Stomach smooth muscle (tissue), 2 donors: Measurements from ENCODE around the gene WNT5B.

Experiments used
- H3K27ac ChIP-seq: one replicate; pipeline ENCODE4 v1.7.0; 2013; ENCODE audit warnings: mild to moderate bottlenecking, low read length, inconsistent platforms
- H3K27me3 ChIP-seq, 2 donors: one replicate each; pipeline ENCODE4 v1.7.0; 2013; ENCODE audit warnings: low read length in 2 of 2; ENCODE audit not compliant: insufficient read depth in 2 of 2, control insufficient read depth in 1 of 2
- H3K36me3 ChIP-seq, 2 donors: one replicate each; pipeline ENCODE4 v1.7.0; 2013; ENCODE audit warnings: low read length in 2 of 2; ENCODE audit not compliant: control insufficient read depth in 2 of 2, insufficient read depth in 2 of 2
- H3K4me1 ChIP-seq: one replicate; pipeline ENCODE4 v1.7.0; 2013; ENCODE audit warnings: low read length; ENCODE audit not compliant: control insufficient read depth, insufficient read depth
- H3K4me3 ChIP-seq, 2 donors: one replicate each; pipeline ENCODE4 v1.7.0; 2013; ENCODE audit warnings: low read length in 2 of 2
- H3K9ac ChIP-seq, 2 donors: one replicate each; pipeline ENCODE4 v1.7.0; 2013; ENCODE audit warnings: low read length in 2 of 2, mild to moderate bottlenecking in 1 of 2
- H3K9me3 ChIP-seq, 2 donors: one replicate each; pipeline ENCODE4 v1.7.0; 2013; ENCODE audit warnings: low read length in 2 of 2; ENCODE audit not compliant: control insufficient read depth in 2 of 2
- donor health status: healthy.
- donor health status: Pancreatic carcinoma.

Gene WNT5B

DNA sequence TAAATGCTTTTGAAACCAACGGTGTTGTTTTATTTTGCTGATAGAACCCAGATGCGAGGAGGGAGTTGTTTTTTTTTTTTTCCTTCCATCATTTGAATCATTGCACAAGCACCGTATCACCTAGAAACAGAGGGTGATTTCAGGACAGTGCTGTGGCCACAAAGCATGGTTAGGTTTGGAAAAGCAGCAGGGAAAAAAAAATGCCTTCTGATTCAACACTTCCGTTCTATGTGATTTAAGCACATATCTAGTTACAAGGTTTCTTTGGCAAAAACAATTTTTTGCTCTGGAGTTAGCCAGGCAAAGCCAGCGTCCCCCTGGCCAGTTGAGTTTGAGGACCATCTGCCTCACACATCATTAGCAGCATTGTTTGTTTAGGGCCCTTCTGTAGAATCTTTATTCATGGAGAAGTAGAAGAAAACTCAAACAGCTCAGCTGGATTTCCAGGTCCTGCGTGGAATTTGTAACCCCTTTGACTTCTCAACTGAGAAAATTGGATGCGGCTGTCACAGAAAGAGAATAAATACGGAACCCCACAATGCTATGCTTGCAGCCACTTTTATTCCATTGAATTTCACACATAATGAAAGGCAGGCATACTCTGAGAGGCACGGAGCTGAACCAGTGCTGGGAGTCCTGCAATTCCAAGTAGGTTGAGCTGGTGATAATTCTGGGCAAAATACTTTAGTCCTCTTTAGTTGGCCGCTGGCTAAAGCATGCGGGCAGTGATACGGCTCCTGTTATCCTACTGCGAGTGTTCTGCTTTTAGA, 17.0 kb upstream of the WNT5B start:
- H3K9ac ChIP-seq, result no peak overlapping the region
- no peak overlapping the region for H3K27ac ChIP-seq
- H3K9me3 ChIP-seq, result no peaks in the 10 kb centered on the region
- H3K36me3 ChIP-seq, result no peaks in the 10 kb centered on the region
- H3K4me3 ChIP-seq, result no peak overlapping the region
- H3K4me1 ChIP-seq, result peaks cover 5% of the 10 kb centered on the region
- no peaks in the 10 kb centered on the region for H3K27me3 ChIP-seq

DNA sequence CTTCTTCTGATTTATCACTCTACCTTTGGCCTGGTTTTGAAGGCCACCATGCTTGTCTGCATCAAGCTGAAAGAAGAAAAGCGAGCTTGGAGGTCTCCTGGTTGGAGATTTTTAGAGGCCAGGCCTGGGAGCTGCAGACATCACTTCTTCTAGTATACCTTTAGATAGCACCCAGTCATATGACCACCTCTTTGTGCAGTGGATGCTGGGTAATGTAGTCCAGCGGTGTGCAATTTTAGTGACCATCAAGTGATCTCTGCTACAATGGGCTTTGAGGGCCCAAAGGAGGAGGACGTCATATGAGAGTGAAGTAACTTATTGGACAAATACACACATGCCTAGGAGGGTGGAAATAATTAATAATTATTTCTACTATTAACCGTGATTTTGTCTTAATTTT, 15.2 kb upstream of the WNT5B start:
- no peaks in the 10 kb centered on the region for H3K9me3 ChIP-seq
- peaks cover 4% of the 10 kb centered on the region for H3K4me1 ChIP-seq
- no peak overlapping the region for H3K9ac ChIP-seq
- H3K27ac ChIP-seq, result no peak overlapping the region
- H3K4me3 ChIP-seq, result no peak overlapping the region
- H3K27me3 ChIP-seq, result no peaks in the 10 kb centered on the region
- no peaks in the 10 kb centered on the region for H3K36me3 ChIP-seq

DNA sequence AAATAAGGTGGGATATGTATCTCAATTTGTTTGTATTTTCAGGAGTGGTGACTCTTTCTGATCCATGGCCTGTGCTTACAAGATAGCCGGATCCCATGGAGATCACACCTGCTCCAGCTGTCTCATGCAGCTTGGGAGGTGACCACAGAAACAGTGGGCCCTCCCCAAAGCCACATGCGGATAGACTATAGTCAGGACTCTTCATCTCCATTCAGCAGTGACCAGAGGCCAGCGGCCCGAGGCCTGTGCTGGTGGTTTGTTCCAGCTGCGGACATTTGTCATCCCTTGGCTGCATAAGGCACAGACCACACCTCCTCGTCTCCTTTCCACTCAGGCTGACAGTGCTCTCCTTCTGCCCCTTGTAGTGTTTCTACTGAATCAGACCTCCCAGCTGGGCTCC, 14.7 kb upstream of the WNT5B start:
- H3K4me1 ChIP-seq, result peaks cover 4% of the 10 kb centered on the region
- H3K36me3 ChIP-seq, result no peaks in the 10 kb centered on the region
- no peaks in the 10 kb centered on the region for H3K27me3 ChIP-seq
- H3K4me3 ChIP-seq, result no peak overlapping the region
- no peak overlapping the region for H3K9ac ChIP-seq
- H3K9me3 ChIP-seq, result no peaks in the 10 kb centered on the region
- H3K27ac ChIP-seq, result no peak overlapping the region

DNA sequence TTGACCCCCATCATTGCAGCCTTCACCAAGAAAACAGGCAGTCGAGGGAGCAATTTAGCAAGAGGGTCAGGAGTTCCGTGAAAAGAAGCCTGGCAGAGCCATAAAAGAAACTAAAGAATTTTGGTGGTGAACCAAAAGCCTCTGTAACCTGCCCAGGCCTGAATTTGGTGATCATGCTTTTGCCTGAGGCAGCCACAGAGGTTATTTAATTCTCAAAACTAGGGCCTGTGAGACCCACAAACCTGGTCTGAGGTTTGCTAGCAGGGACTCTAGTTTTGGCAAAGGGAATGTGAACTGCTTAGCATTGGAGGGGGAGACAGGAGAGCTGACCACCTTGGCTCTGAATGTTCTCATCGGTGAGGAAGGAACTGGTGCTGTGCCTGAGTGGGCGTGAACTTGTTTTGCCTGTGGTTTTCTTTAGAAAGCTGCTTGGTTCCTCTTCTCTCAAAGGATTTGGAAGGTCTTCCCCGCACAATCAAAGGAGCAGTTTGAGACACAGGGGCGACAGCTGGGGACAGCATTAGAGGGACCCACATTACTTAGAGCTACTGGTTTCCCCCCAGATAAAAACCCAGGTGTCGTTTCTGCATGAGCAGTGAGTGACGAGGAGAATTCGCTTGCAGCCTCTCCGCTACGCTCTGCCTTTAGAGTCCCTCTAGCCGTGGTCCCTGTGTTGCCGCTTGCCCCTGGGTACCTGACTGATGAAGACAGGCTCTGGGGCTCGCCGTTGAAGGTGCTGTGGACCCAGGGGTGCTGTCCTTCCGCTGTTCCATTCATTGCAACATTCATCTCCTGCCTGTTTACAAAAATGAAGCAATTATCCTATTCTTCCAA, 12.6 kb upstream of the WNT5B start:
- peaks cover 2% of the 10 kb centered on the region for H3K4me1 ChIP-seq
- no peak overlapping the region for H3K27ac ChIP-seq
- no peaks in the 10 kb centered on the region for H3K36me3 ChIP-seq
- H3K9ac ChIP-seq, result no peak overlapping the region
- H3K9me3 ChIP-seq, result no peaks in the 10 kb centered on the region
- peak overlapping the region in 1 of 2 donors; percentile 8 for H3K4me3 ChIP-seq
- H3K27me3 ChIP-seq, result no peaks in the 10 kb centered on the region

DNA sequence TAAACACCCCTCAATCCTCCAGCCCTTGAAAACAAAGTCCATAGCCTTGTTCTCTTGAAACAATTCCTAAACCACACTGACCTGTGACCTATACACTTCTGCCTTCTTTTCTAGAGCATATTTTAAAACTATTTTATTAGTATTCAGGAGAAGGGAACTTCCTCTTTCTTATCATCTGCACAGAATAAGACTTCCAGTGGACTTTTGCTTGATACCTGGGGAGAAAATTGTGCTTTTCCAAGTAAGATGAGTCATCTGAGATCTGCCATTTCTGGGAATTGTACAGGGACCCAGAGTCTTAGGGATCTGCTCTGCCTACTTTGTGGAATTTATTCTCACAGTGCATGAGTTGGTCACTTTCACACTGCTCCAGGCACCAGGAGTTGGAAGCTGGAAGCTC, 10.5 kb upstream of the WNT5B start:
- Histone ChIP-seq H3K4me1 (peaks cover 2% of the 10 kb centered on the region), H3K27ac (no peak overlapping the region), H3K36me3 (no peaks in the 10 kb centered on the region), H3K4me3 (no peak overlapping the region), H3K27me3 (no peaks in the 10 kb centered on the region), H3K9me3 (no peaks in the 10 kb centered on the region), H3K9ac (no peak overlapping the region)

DNA sequence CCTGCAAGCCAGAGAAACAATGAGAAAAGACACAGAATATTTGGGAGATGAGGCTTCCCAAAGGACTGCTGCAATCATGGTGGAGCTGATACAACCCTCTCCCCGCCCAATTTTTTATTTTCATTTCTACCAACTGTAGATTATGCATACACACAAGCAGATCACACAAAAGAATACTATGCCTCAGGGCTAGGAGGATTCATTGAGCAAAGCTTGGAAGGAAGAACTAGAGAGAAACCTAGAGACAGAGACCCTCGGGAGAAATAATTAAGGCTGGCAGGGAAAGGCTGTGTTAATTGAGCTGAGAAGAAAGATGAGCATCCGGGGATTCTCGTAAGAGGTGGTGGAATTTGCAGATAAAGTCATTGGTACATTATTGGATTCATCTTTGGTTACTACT, 9.9 kb upstream of the WNT5B start:
- Histone ChIP-seq H3K4me3 (no peak overlapping the region), H3K36me3 (no peaks in the 10 kb centered on the region), H3K9ac (no peak overlapping the region), H3K4me1 (peaks cover 2% of the 10 kb centered on the region), H3K9me3 (no peaks in the 10 kb centered on the region), H3K27me3 (no peaks in the 10 kb centered on the region), H3K27ac (no peak overlapping the region)

DNA sequence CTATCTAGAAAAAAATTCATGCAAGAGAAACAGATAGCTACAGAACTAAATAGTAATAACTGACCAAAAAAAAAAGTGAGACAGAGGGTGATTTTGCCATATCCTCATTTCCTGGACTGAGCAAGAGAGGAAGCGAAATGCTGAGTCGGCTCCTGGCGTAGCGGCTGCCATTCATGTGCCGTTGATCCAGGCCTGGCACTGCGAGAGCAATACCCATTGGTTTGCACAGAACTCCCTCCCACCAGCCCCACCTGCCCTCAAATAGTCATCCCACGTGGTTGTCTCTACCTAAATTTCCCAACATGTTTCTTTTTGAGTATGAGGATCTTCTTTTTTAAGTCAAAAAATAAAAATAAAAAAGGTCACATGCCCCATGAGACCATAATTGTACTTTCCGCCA, 9.4 kb upstream of the WNT5B start:
- Histone ChIP-seq H3K36me3 (no peaks in the 10 kb centered on the region), H3K27me3 (no peaks in the 10 kb centered on the region), H3K27ac (no peak overlapping the region), H3K4me1 (no peaks in the 10 kb centered on the region), H3K9me3 (no peaks in the 10 kb centered on the region), H3K9ac (no peak overlapping the region), H3K4me3 (no peak overlapping the region)

DNA sequence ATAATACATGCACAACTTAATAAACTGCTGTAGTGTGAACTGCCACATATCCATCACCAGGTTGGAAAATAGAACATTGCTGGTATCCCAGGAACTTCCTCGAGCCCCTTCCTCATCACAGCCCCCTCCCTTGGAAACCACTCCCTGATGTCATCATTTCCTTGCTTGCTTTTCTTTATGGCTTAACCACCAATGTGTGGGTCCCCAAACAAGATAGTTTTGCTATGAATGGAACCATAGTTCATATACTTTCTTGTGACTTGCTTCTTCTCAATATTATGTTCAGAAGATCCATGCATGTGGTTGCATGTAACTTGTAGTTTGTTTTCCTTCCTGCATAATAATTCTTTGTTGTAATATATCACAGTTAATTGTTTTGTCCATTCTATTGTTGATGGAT, 8.9 kb upstream of the WNT5B start:
- H3K36me3 ChIP-seq, result no peaks in the 10 kb centered on the region
- H3K9me3 ChIP-seq, result no peaks in the 10 kb centered on the region
- H3K4me1 ChIP-seq, result no peaks in the 10 kb centered on the region
- H3K27ac ChIP-seq, result no peak overlapping the region
- H3K27me3 ChIP-seq, result no peaks in the 10 kb centered on the region
- no peak overlapping the region for H3K9ac ChIP-seq
- no peak overlapping the region for H3K4me3 ChIP-seq

DNA sequence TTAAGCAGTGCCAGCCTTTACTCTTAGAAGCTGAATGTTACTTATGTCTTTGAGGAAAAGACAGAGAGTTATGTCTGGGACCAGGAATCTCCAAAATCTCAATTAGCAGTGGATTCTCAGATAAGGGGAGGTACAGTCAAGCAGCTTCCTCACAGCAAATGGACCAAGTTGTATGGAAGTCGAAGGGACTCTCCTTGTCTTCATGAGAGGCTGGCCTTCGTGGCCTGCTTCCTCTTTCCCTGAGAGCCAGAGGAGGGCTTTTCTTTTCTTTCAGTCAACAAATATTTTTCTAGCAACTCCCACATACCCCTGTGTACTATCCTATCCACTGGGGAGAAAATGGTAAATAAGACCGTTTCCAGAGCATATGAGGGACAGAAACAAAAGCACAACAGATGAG, 6.6 kb upstream of the WNT5B start:
- H3K4me3 ChIP-seq, result no peak overlapping the region
- no peak overlapping the region for H3K9ac ChIP-seq
- no peaks in the 10 kb centered on the region for H3K27me3 ChIP-seq
- no peak overlapping the region for H3K27ac ChIP-seq
- no peaks in the 10 kb centered on the region for H3K4me1 ChIP-seq
- no peaks in the 10 kb centered on the region for H3K9me3 ChIP-seq
- H3K36me3 ChIP-seq, result no peaks in the 10 kb centered on the region

DNA sequence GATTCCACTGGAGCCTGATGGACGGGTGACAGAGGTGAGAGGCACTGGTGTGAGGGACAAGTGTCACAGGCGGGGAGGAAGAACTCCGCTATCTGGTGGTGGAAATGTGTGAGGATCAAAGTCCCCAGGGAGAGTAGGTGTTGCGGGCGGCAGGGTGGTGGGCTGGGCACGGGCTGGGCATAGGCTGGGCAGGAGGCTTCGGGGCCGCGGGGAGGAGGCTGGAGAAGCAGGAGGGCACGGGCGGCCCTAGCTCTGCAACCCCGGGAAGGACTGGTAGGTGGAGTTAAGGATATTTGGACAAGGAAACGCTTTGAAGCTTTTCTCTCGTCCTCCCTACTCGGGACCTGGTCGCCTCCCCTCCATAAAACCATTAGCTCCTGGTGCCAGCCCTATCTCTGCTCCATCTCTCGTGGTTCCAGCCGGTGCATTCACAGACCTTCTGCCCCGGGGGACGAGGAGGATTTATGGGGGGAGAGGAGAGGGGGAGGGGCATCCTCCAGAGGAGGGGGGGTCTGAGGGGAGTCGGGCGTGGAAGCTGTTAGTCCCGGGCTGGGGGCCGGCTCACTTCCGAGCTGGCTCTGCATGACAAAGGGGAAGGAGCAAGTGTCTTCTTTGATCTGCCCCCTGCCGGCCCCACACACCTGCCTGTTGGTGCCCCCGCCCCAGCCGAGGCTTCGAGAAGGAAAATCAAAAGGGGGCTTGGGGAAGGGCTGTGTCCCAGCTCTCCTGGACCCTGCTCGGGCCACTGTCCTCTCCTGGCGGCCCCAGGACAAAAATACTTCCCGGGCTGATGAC, 504 bp downstream of the WNT5B start:
- Histone ChIP-seq H3K4me1 (peaks cover 25% of the 10 kb centered on the region), H3K27ac (no peak overlapping the region)

More for the DNA sequence above, 504 bp downstream of the WNT5B start:
- Histone ChIP-seq H3K9me3 (no peaks in the 10 kb centered on the region), H3K9ac (peak overlapping the region; percentile 21 to 49), H3K4me3 (peak overlapping the region; percentile 62 to 75), H3K27me3 (peaks cover 0 to 2% of the 10 kb centered on the region in 2 donors), H3K36me3 (no peaks in the 10 kb centered on the region)
